ENCODE results near the gene TMTC1. TPM values are rescaled to one million over a fixed set of nuclear protein-coding genes. Genes with fewer than 3 reads are reported as not detected.

The TMTC1 gene
- total and polyA plus RNA-seq, 2 experiments from 2014 or later: 6.8 to 14.0 TPM

- Histone ChIP-seq H3K27me3 (no peaks in the 10 kb centered on the region), H3K4me3 (no peak overlapping the region), H3K9me3 (ENCODE audit: low read depth) (no peaks in the 10 kb centered on the region), H3K36me3 (replicated peaks; ENCODE audit: insufficient read depth, low read depth) (no peaks in the 10 kb centered on the region), H2AFZ (no peak overlapping the region), H3K79me2 (no peaks in the 10 kb centered on the region), H4K20me1 (ENCODE audit: insufficient read depth, poor library complexity, severe bottlenecking) (no peaks in the 10 kb centered on the region), H3K4me1 (ENCODE audit: insufficient read depth) (no peaks in the 10 kb centered on the region), H3K4me2 (no peak overlapping the region), H3K9me2 (replicated peaks; ENCODE audit: insufficient read depth) (no peaks in the 10 kb centered on the region), H3K27ac (no peak overlapping the region)
- WGBS (ENCODE audit: low lambda C conversion rate, missing lambda C conversion rate): 77% methylated on average over 6 of the region's 6 CpGs
- DNase-seq (ENCODE audit: low spot score): no peak
- no peak for TF ChIP-seq EZH2phosphoT487 (IDR thresholded peaks at IDR 0.05; ENCODE audit: low read depth, severe bottlenecking, unreplicated experiment)
- no peak for TF ChIP-seq EZH2 (IDR thresholded peaks at IDR 0.05; ENCODE audit: borderline replicate concordance)
- no peak for TF ChIP-seq CTCF (IDR thresholded peaks at IDR 0.05; ENCODE audit: poor library complexity)
Observed at GRCh38 chr12:29700761-29701481, 82.8 kb downstream of the TMTC1 start.

- Histone ChIP-seq H3K4me2 (no peak overlapping the region), H3K9me3 (ENCODE audit: low read depth) (no peaks in the 10 kb centered on the region), H3K79me2 (no peaks in the 10 kb centered on the region), H4K20me1 (ENCODE audit: insufficient read depth, poor library complexity, severe bottlenecking) (no peaks in the 10 kb centered on the region), H3K27me3 (no peaks in the 10 kb centered on the region), H3K36me3 (replicated peaks; ENCODE audit: insufficient read depth, low read depth) (no peaks in the 10 kb centered on the region), H3K4me3 (no peak overlapping the region), H3K4me1 (ENCODE audit: insufficient read depth) (no peaks in the 10 kb centered on the region), H2AFZ (no peak overlapping the region), H3K9me2 (replicated peaks; ENCODE audit: insufficient read depth) (no peaks in the 10 kb centered on the region), H3K27ac (no peak overlapping the region)
- whole genome bisulfite sequencing (ENCODE audit: low lambda C conversion rate, missing lambda C conversion rate): 27% methylated on average over 1 of the region's 1 CpG
- no peak for DNase-seq (ENCODE audit: low spot score)
- no peak for TF ChIP-seq EZH2 (IDR thresholded peaks at IDR 0.05; ENCODE audit: borderline replicate concordance)
Observed at GRCh38 chr12:29698756-29699155, 85.0 kb downstream of the TMTC1 start.

GRCh38 chr12:29695800-29696199, 87.9 kb downstream of the TMTC1 start:
- no peak for DNase-seq (ENCODE audit: low spot score)
- Histone ChIP-seq H3K4me2 (no peak overlapping the region), H3K9me3 (ENCODE audit: low read depth) (no peaks in the 10 kb centered on the region), H3K4me1 (ENCODE audit: insufficient read depth) (no peaks in the 10 kb centered on the region), H3K36me3 (replicated peaks; ENCODE audit: insufficient read depth, low read depth) (no peaks in the 10 kb centered on the region), H3K27me3 (no peaks in the 10 kb centered on the region), H3K79me2 (no peaks in the 10 kb centered on the region), H2AFZ (no peak overlapping the region), H3K4me3 (no peak overlapping the region), H3K9me2 (replicated peaks; ENCODE audit: insufficient read depth) (no peaks in the 10 kb centered on the region), H4K20me1 (ENCODE audit: insufficient read depth, poor library complexity, severe bottlenecking) (no peaks in the 10 kb centered on the region), H3K27ac (no peak overlapping the region)
- whole genome bisulfite sequencing (ENCODE audit: low lambda C conversion rate, missing lambda C conversion rate): 92% methylated on average over 3 of the region's 3 CpGs
- no peak for TF ChIP-seq CTCF (IDR thresholded peaks at IDR 0.05; ENCODE audit: poor library complexity)
- no peak for TF ChIP-seq EZH2 (IDR thresholded peaks at IDR 0.05; ENCODE audit: borderline replicate concordance)
- TF ChIP-seq EZH2phosphoT487 (IDR thresholded peaks at IDR 0.05; ENCODE audit: low read depth, severe bottlenecking, unreplicated experiment): no peak

- H3K4me2 ChIP-seq: no peak overlapping the region
- no peak overlapping the region for H3K27ac ChIP-seq
- no peak for DNase-seq (ENCODE audit: low spot score)
- no peaks in the 10 kb centered on the region for H3K9me2 ChIP-seq (replicated peaks; ENCODE audit: insufficient read depth)
- H3K4me3 ChIP-seq: no peak overlapping the region
- no peaks in the 10 kb centered on the region for H3K4me1 ChIP-seq (ENCODE audit: insufficient read depth)
- no peak overlapping the region for H2AFZ ChIP-seq
- no peaks in the 10 kb centered on the region for H3K27me3 ChIP-seq
- no peaks in the 10 kb centered on the region for H3K9me3 ChIP-seq (ENCODE audit: low read depth)
- TF ChIP-seq EZH2phosphoT487 (IDR thresholded peaks at IDR 0.05; ENCODE audit: low read depth, severe bottlenecking, unreplicated experiment): no peak
- no peak for TF ChIP-seq CTCF (IDR thresholded peaks at IDR 0.05; ENCODE audit: poor library complexity)
- no peak for TF ChIP-seq EZH2 (IDR thresholded peaks at IDR 0.05; ENCODE audit: borderline replicate concordance)
- H3K79me2 ChIP-seq: no peaks in the 10 kb centered on the region
- WGBS (ENCODE audit: low lambda C conversion rate, missing lambda C conversion rate): 82% methylated on average over 2 of the region's 2 CpGs
- H4K20me1 ChIP-seq (ENCODE audit: insufficient read depth, poor library complexity, severe bottlenecking): no peaks in the 10 kb centered on the region
- H3K36me3 ChIP-seq (replicated peaks; ENCODE audit: insufficient read depth, low read depth): no peaks in the 10 kb centered on the region
Observed at GRCh38 chr12:29695026-29695425, 88.7 kb downstream of the TMTC1 start.

Data from hepatocyte (in vitro differentiated cells).